Neuron (in vitro differentiated cells): ENCODE measurements around the gene TP73.
"Not testable (repeated sequence)": the region's sequence is repeated elsewhere in the genome, so short reads cannot be mapped to it uniquely, and the experiment has no call there.

Experiments used
- H2AFZ ChIP-seq: one replicate; pipeline ENCODE4 v1.6.1; 2013; ENCODE audit warnings: low read depth, mild to moderate bottlenecking, inconsistent platforms, low read length, moderate library complexity
- H3K27me3 ChIP-seq: one replicate; pipeline ENCODE4 v1.6.1; 2013; ENCODE audit warnings: low read length; ENCODE audit not compliant: insufficient read depth
- H3K36me3 ChIP-seq: one replicate; pipeline ENCODE4 v1.6.1; 2013; ENCODE audit warnings: low read length; ENCODE audit not compliant: insufficient read depth
- H3K4me1 ChIP-seq: one replicate; pipeline ENCODE4 v1.6.1; 2013; ENCODE audit warnings: low read length; ENCODE audit not compliant: insufficient read depth
- H3K4me3 ChIP-seq: 2 replicates; pipeline ENCODE4 v1.5.1; 2013; ENCODE audit warnings: mild to moderate bottlenecking, low read length, moderate library complexity
- H3K9me3 ChIP-seq: one replicate; pipeline ENCODE4 v1.6.1; 2013; ENCODE audit warnings: low read length

TP73 gene

GRCh38 chr1:3746389-3746829 lies 94.1 kb downstream of the TP73 start:
- H3K27me3 ChIP-seq, result peaks cover 8% of the 10 kb centered on the region
- H3K36me3 ChIP-seq, result peaks cover 26% of the 10 kb centered on the region
- H3K4me3 ChIP-seq, result peak overlapping the region; percentile 79
- H3K4me1 ChIP-seq, result peaks cover 13% of the 10 kb centered on the region
- peak overlapping the region; percentile 78 for H2AFZ ChIP-seq
- H3K9me3 ChIP-seq, result no peaks in the 10 kb centered on the region

GRCh38 chr1:3746830-3747521 lies 94.7 kb downstream of the TP73 start:
- peaks cover 20% of the 10 kb centered on the region for H3K36me3 ChIP-seq
- peak overlapping the region; percentile 78 for H2AFZ ChIP-seq
- peaks cover 8% of the 10 kb centered on the region for H3K27me3 ChIP-seq
- peaks cover 13% of the 10 kb centered on the region for H3K4me1 ChIP-seq
- H3K9me3 ChIP-seq, result no peaks in the 10 kb centered on the region
- peak overlapping the region; percentile 79 for H3K4me3 ChIP-seq

- peaks cover 8% of the 10 kb centered on the region for H3K27me3 ChIP-seq
- peaks cover 15% of the 10 kb centered on the region for H3K36me3 ChIP-seq
- peak overlapping the region; percentile 78 for H2AFZ ChIP-seq
- no peaks in the 10 kb centered on the region for H3K9me3 ChIP-seq
- peaks cover 13% of the 10 kb centered on the region for H3K4me1 ChIP-seq
- peak overlapping the region; percentile 79 for H3K4me3 ChIP-seq
Measured at GRCh38 chr1:3747522-3747848, 95.2 kb downstream of the TP73 start.

- H3K36me3 ChIP-seq, result peaks cover 11% of the 10 kb centered on the region
- peaks cover 13% of the 10 kb centered on the region for H3K4me1 ChIP-seq
- H3K4me3 ChIP-seq, result peak overlapping the region; percentile 79
- peak overlapping the region; percentile 78 for H2AFZ ChIP-seq
- H3K9me3 ChIP-seq, result no peaks in the 10 kb centered on the region
- peaks cover 8% of the 10 kb centered on the region for H3K27me3 ChIP-seq
Measured at GRCh38 chr1:3747903-3748302, 95.6 kb downstream of the TP73 start.

GRCh38 chr1:3748316-3748900 lies 96.1 kb downstream of the TP73 start:
- H3K9me3 ChIP-seq, H3K27me3 ChIP-seq, H3K4me3 ChIP-seq, H2AFZ ChIP-seq, H3K36me3 ChIP-seq: not testable (repeated sequence)
- peaks cover 13% of the 10 kb centered on the region for H3K4me1 ChIP-seq

GRCh38 chr1:3749512-3749911 lies 97.2 kb downstream of the TP73 start:
- Histone ChIP-seq H2AFZ (no peak overlapping the region), H3K36me3 (peaks cover 4% of the 10 kb centered on the region), H3K27me3 (peaks cover 8% of the 10 kb centered on the region), H3K4me3 (no peak overlapping the region), H3K4me1 (peaks cover 13% of the 10 kb centered on the region), H3K9me3 (no peaks in the 10 kb centered on the region)

- Histone ChIP-seq H3K4me1 (peaks cover 10% of the 10 kb centered on the region), H3K36me3 (no peaks in the 10 kb centered on the region), H2AFZ (no peak overlapping the region), H3K9me3 (no peaks in the 10 kb centered on the region), H3K4me3 (no peak overlapping the region), H3K27me3 (peaks cover 17% of the 10 kb centered on the region)
Measured at GRCh38 chr1:3750741-3751140, 98.4 kb downstream of the TP73 start.

GRCh38 chr1:3752400-3752945 lies 100.2 kb downstream of the TP73 start, which contains the start of gene CCDC27:
Gene CCDC27, plus strand, starts transcription at chr1:3752450. Its CDS starts 32 bp downstream, at chr1:3752482.
- no peak within 1 kb of the TSS for H3K4me3 ChIP-seq
- H3K4me1 ChIP-seq, result no peaks in the 10 kb centered on the region
- no peaks in the 10 kb centered on the region for H3K36me3 ChIP-seq
- H3K27me3 ChIP-seq, result peaks cover 20% of the 10 kb centered on the region
- no peak within 1 kb of the TSS for H2AFZ ChIP-seq
- no peaks in the 10 kb centered on the region for H3K9me3 ChIP-seq

- H3K4me1 ChIP-seq, result no peaks in the 10 kb centered on the region
- no peaks in the 10 kb centered on the region for H3K36me3 ChIP-seq
- H3K27me3 ChIP-seq, result peaks cover 20% of the 10 kb centered on the region
- no peak overlapping the region for H2AFZ ChIP-seq
- no peaks in the 10 kb centered on the region for H3K9me3 ChIP-seq
- no peak overlapping the region for H3K4me3 ChIP-seq
Measured at GRCh38 chr1:3753656-3754454, 101.5 kb downstream of the TP73 start.

- Histone ChIP-seq H2AFZ (no peak overlapping the region), H3K27me3 (peaks cover 16% of the 10 kb centered on the region), H3K4me3 (no peak overlapping the region), H3K4me1 (no peaks in the 10 kb centered on the region), H3K36me3 (no peaks in the 10 kb centered on the region), H3K9me3 (peaks cover 14% of the 10 kb centered on the region)
Measured at GRCh38 chr1:3756394-3756793, 104.1 kb downstream of the TP73 start.

GRCh38 chr1:3759164-3759563 lies 106.8 kb downstream of the TP73 start:
- peaks cover 16% of the 10 kb centered on the region for H3K9me3 ChIP-seq
- no peak overlapping the region for H3K4me3 ChIP-seq
- peaks cover 20% of the 10 kb centered on the region for H3K27me3 ChIP-seq

GRCh38 chr1:3759796-3760195 lies 107.5 kb downstream of the TP73 start:
- Histone ChIP-seq H2AFZ (no peak overlapping the region), H3K4me3 (no peak overlapping the region), H3K4me1 (no peaks in the 10 kb centered on the region), H3K27me3 (peaks cover 22% of the 10 kb centered on the region), H3K9me3 (peaks cover 16% of the 10 kb centered on the region), H3K36me3 (no peaks in the 10 kb centered on the region)

More at GRCh38 chr1:3759164-3759563, 106.8 kb downstream of the TP73 start:
- H2AFZ ChIP-seq, result no peak overlapping the region
- no peaks in the 10 kb centered on the region for H3K36me3 ChIP-seq
- H3K4me1 ChIP-seq, result no peaks in the 10 kb centered on the region
